C4-2B (cell line): Measurements from ENCODE around the gene EPHB2.

Experiments
- ZFX ChIP-seq: fragments of 450-650 bp; IDR thresholded peaks from 2 replicates; pipeline ENCODE4 v1.6.1; 2017
- TF ChIP-seq, protein P1 (sequence below): fragments of 450-650 bp; conservative IDR thresholded peaks from 2 replicates; pipeline ENCODE4 v1.5.1; 2017; ENCODE audit warnings: mild to moderate bottlenecking

DNA sequence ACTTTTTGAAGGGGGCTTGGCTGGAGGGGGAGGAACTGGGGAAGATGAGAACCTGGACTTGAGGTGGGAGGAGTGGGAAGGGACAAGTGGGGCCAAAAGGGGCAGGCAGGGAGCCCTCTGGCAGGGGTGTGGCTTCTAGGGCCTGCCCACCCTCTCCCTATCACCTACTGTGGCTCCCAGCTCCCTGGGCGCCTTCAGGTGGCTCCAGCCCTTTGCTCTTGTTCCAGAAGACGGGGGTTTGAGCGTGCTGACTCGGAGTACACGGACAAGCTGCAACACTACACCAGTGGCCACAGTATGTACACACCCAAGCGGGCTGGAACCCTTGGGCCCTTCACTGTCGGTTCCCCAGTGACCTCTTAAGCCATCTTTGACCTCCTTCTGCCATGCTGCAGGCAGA is 185.5 kb downstream of the EPHB2 start:
- TF ChIP-seq, protein P1, sequence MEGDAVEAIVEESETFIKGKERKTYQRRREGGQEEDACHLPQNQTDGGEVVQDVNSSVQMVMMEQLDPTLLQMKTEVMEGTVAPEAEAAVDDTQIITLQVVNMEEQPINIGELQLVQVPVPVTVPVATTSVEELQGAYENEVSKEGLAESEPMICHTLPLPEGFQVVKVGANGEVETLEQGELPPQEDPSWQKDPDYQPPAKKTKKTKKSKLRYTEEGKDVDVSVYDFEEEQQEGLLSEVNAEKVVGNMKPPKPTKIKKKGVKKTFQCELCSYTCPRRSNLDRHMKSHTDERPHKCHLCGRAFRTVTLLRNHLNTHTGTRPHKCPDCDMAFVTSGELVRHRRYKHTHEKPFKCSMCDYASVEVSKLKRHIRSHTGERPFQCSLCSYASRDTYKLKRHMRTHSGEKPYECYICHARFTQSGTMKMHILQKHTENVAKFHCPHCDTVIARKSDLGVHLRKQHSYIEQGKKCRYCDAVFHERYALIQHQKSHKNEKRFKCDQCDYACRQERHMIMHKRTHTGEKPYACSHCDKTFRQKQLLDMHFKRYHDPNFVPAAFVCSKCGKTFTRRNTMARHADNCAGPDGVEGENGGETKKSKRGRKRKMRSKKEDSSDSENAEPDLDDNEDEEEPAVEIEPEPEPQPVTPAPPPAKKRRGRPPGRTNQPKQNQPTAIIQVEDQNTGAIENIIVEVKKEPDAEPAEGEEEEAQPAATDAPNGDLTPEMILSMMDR, result no peak
- no peak for TF ChIP-seq ZFX
